CD4-positive, alpha-beta T cell treated with Interleukin-21 for 1 hour (primary cell): Measurements from ENCODE around the gene CACNA1C.
A peak's percentile ranks its signal among the peaks of the same experiment; 100 is the strongest.

ENCODE experiments used
- DNase-seq: peaks from one replicate; pipeline ENCODE4 v3.0.0-alpha.2; 2020

Gene CACNA1C

DNA sequence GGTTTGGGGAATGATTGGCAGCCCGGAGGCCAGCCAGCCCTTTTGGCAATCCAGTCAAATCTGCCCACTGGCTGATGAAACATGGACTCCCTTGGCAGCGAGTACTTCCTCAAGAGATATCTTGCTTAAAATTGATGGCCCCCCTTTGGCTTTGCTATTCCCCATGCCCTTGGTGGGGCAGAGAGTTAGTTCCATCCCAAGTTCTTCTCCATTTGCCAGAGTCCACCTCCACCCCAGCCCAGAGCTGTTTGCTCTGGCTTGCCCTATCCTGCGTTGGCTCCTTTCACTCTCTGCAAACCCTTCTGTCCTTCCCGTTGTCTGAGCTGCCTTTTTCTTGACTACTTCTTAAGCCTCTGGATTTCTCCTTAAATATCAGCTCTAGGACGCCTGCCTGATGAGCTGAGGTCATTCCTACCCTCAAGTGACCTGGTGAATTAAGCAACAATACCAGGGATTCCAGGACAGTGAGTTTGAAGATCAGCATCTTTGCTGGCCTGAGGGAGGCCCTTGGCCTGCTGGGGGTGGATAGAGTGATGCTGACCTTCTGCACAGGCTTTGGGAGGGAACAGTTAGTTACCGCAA is 212.0 kb downstream of the CACNA1C start:
- no peak for DNase-seq

- DNase-seq, result no peak
Measured at GRCh38 chr12:2265461-2266167, 212.8 kb downstream of the CACNA1C start.

DNA sequence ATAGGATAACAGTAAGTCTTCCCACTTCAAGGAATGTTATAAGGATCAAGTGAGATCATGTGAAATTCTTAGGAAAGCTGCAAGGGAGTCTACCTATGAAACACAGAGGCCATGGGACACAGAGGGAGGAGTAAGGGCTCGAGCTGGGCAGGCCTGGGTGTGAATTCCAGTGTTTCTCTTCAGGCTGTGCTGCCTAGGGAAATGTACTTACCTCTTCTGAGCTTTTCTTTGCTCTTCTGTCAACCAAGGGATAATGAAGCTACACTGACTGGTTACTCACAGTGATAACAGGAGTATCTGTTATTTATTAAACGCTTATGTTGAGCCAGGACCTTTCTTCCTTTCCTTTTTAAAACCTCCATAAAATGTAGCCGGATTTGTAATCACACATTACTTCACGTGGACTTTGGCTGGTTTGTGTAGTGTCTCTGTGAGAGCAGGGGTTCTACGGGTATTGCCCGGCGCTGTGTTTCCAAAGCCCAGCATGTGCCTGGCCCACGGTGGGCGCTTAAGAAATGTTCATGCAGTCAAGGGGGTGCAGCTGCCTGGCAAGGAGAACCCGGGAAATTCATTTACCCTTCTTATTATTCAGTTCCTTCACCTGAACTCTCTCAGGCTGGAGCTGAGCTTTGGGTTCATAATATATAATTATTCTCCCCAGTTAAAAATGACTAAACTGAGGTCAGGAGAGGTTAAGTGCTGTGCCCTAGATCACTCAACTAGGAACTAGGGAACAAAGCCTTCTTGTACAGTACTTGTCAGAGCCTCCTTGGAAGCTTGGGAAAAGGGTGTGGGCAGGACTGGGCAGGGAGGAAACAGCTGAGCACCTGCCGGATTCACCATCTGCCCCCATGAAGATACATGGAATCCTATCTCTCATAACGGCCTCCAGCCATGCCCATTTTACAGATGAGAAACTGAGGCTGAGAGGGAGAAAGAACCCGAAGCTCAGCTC is 214.2 kb downstream of the CACNA1C start:
- DNase-seq, result no peak

DNA sequence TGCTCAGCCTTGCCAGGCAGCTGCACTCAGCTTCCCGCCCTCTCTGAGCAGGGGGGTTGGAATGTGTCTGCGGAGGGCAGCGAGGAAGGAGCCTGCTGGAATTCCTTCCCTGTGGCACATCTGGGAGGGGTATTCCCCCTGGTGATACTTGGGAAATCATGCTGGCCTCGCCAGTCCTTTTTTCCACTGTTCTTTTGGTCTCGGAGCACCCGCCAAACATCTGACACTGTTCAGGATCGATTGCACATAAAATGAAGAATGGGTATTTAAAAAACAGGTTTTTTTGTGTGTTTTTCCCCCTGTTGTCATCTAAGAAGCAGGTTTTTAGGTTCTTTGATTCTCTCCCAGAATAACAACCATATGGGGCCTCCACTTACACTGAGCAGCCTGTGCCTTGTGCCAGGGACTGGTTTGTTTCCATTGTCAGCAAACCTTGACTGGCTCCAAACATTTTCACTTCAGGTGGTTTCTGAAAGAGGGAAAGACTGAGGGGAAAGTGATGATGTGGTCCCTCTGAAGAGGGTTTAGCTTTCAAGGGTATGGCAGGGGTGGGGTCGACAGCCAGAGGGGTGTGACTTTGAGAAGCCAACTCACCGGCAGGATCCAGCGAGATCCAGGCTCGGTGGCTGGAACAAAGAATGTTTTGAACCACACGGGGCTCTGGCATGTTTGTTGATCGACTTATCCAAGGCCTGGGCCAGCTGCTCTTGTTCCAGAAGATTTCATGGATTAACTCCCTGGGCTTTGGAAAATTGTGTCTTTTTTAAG is 215.1 kb downstream of the CACNA1C start:
- no peak for DNase-seq

GRCh38 chr12:2268471-2269286 is 215.9 kb downstream of the CACNA1C start:
- DNase-seq, result no peak

GRCh38 chr12:2270846-2271245 is 218.1 kb downstream of the CACNA1C start:
- no peak for DNase-seq

DNA sequence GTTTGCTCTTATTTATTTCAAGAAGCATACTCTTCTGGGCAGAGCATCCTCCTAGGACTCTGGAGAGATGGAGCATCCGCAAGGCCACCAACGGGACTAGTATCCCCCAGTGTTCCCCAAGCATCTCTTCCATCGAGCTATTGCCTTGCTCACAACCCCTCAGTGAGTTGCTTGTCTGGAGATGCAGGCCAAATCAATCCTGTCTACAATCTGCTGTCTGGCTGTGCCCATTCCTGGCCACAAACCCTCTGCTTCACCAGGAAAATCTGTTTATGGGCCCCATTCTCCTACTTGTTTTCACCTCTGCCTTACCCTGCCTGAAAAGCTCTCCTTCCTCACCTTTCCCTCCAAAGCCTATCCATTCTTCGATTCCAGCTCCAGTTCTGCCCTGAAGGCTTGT is 219.2 kb downstream of the CACNA1C start:
- no peak for DNase-seq

GRCh38 chr12:2273288-2273687 is 220.5 kb downstream of the CACNA1C start:
- no peak for DNase-seq

DNA sequence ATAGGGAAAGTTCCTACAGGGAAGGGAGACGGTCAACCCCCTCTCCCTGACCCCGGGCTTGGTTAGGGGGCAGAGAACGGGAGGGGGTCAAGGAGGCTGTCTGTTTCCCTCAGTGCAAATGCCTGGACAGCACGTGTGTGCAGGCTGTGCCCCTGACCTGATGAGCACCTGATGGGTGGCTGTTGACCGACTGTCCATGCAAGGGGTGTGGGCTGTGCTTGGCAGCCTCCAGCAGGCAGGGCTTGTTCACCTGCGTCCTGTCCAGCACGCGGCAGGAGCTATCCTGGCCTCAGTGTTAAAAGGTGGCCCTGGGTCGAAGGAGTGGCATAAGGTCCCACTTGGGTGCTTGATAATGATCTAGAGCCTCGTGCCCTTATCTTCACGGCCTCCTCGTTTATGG is 221.0 kb downstream of the CACNA1C start:
- no peak for DNase-seq

DNA sequence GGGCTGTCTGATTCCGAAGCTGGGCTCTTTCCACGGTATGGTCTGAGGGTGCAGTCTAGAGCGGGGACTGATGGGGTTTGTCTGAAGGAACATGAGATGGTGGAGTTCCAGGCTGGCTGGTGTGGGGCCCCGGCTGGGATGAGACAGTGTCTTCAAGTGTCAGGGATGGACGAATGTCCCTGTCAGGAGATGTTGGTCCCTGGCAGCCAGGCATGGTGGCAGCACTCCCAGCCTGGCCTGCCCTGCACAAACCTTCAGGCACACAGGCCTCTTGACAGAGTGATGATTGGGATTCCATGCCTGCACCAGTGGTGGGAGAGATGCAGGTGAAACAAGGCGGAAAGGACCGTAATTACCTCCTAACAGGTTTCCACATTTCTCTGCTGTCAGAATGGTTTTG is 221.9 kb downstream of the CACNA1C start:
- no peak for DNase-seq

- no peak for DNase-seq
Measured at GRCh38 chr12:2276288-2277033, 223.7 kb downstream of the CACNA1C start.

DNA sequence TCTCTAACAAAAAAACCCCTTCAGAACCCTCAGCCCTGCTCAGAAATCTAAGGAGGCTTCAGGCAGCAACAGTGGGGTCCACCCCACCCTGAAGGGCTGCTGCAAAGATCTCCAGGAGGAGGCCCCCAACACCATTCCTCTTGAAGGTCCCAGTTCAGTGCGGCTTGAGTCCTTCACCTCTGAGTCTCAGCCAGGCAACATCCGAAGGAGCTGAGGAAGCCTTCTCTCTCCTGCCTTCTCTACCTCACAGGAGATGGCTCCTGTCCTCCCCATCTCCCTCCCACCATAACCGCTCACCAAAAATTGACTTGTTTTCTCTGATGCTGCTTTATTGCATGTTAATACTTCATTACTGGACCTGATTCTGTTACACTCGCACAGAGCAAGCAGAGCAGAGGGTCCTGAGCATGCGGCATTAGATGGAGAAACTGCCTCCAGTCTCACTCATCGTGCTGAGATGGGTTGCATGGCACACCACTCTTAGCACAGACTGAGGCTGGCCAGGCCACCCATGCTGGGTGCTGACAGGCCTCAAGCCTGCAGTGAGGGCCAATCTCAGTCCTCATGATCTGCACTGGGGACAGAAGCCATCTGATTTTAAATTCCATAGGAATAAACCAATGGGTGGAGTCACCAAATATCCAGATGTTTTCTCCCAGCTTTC is 224.8 kb downstream of the CACNA1C start:
- no peak for DNase-seq

- DNase-seq, result no peak
Measured at GRCh38 chr12:2281446-2281845, 228.7 kb downstream of the CACNA1C start.

DNA sequence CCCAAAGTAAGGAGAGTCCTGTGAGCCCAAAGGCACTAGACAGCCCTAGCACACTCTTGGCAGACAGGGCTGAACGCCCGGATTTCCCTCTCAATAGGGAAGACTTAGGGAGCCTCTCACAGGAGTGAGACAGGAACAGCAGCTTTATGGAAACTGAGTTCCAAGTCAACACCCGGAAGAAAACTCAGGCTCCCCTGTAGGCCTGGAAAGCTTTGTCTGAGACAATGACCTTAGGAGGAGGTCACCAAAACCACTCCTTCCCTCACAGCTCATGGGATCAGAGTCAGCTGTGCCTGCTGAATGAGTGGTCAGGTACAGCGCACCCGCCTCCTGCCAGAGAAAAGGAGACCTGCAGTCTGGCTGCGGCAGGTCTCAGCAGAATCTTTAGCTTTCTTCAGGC is 229.5 kb downstream of the CACNA1C start:
- DNase-seq, result no peak

DNA sequence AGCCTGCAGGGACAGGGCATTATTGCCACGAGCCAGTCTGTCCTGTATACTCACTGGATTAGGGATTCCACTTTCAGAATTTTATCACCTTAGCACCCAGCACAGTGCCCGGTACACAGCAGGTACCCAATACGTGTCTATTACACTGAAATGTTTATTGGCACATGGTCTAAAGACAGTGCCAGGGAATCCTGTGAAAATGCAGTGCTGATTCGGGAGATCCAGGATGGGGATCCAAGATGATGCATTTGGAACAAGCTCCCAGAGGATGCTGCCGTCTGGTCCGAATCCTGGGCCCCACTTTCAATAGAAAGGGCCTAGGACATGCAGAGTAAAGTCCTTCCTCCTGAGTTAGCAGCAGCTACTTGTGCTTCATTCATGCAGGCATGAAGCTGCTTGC is 230.7 kb downstream of the CACNA1C start:
- no peak for DNase-seq

DNA sequence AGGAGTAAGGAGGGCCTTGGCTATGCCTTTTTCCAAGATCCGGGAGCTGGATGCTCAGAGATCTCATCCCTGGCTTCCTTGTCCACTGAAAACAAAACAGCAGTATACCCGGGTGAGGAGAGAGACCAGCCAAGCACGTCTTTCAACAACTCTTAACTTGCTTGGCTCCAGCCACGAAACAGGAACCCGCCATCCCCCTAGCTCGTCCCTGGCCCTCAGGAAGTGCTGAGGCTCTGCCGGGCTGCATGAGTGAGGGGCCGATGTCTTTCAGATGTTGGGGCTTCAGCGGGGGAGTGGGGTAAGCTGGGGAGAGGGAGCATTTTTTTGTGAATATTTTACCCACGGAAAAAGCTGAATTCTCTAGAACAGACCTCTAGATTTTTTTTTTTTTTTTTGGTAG is 231.1 kb downstream of the CACNA1C start:
- DNase-seq, result no peak

DNA sequence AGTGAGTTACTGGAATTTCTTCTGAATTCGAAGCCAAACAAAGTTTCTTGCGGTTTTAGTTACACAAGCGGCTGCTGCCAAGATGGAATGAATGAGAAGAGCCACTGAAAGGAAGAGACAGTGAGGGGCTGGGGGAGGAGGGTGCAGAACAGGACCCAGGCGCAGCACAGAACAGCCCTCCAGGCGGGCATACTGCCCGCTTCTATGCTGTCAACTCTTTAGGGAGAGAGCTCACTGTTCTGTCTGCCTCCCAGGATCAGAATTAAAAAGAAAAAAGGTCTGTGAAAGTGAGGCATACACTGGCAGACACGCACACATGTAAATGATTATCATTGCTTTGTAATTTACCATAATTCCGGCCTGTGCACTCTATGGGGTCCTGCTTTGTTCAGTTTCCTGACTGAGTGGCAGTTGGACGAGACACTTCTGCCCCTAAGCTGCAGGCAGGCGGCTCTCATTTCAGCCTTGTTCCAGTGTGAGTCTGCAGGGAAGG is 231.6 kb downstream of the CACNA1C start:
- DNase-seq, result no peak

DNA sequence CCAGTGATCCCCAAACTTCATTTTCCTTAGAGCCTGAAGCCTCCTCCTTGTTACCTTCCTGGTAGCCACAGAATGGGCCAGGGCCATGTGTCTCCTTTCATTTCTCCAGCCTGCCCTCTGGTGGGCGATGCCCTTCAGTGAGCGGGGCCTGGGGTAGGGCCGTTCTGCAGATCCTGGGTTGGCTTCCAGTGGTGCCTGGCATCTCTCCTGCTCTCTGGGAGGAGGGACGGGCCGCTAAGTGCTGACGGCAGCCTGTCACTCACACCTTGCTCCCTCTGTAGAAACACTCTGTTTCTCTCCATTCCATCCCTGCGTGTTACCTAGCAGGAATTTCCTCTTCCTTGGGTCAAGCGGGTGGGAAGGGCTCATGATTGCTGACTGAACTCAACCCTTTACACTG is 232.1 kb downstream of the CACNA1C start:
- peak; percentile 13 for DNase-seq

DNA sequence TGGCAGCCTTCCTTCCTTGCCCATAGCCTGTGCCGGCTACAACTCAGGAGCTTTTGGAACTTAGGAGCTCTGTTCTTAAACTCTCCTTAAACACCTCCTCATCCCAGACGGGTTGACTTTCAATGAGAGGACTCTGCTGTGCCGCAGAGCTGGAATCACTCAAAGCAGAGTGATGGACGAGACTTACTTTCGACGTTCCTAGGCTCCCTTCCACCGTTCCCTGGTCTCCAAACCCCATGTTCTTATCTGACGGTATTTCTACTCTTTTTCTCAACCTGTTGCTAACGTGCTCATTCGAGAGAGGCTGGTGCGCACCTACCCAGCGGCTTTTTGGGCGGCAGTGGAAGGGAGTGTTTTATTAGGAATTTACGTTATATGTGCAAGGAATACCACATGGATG is 232.7 kb downstream of the CACNA1C start:
- no peak for DNase-seq

DNA sequence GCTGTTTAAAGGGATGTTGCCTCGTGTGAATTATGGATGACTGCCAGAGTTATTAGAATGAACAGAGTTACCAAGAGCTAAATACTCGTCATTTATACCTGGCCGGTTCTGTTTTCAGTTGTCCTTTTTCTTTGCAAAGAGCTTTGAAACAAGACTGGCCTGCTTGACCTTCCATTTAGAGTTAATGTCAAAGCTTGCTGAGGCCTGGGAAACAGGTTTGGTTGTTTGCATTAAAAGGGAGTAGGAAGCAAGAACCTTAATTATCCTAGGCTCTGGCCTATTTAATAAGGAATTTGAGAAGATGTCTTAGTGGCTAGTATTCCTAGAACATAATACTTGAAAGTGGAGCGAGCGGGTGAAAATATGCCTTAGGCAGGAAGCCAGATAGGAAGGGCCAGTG is 233.3 kb downstream of the CACNA1C start:
- no peak for DNase-seq
